GM23338 (cell line): Measurements from ENCODE around the gene BMP3. TPM values are rescaled to one million over a fixed set of nuclear protein-coding genes. Genes with fewer than 3 reads are reported as not detected.

Source experiments
- ATAC-seq: fragments of 200-7000 bp; cut with Tn5 transposase; 3 replicates; pipeline ENCODE4 v1.9.1; 2020
- DNase-seq: peaks from one replicate; pipeline ENCODE4 v3.0.0-alpha.2; 2015; ENCODE audit warnings: low spot score
- H2AFZ ChIP-seq: fragments of 200-600 bp; sonication (generic); 2 replicates; pipeline ENCODE4 v1.8.0; 2016; ENCODE audit warnings: antibody characterized with exemption, mild to moderate bottlenecking, moderate library complexity
- H3F3A ChIP-seq: fragments of 200-600 bp; sonication (generic); replicated peaks from 2 replicates; pipeline ENCODE4 v1.8.0; 2017; ENCODE audit warnings: antibody characterized with exemption, mixed run types, low read depth
- H3K27ac ChIP-seq: fragments of 200-600 bp; sonication (generic); 2 replicates; pipeline ENCODE4 v1.6.1; 2016; ENCODE audit warnings: low read depth
- H3K27me3 ChIP-seq: fragments of 200-600 bp; sonication (generic); 2 replicates; pipeline ENCODE4 v1.8.0; 2016; ENCODE audit warnings: mild to moderate bottlenecking, mixed run types, moderate library complexity; ENCODE audit not compliant: insufficient read depth
- H3K36me3 ChIP-seq: fragments of 200-600 bp; sonication (generic); 2 replicates; pipeline ENCODE4 v1.8.0; 2016; ENCODE audit warnings: mild to moderate bottlenecking; ENCODE audit not compliant: insufficient read depth
- H3K4me1 ChIP-seq: fragments of 200-600 bp; sonication (generic); 2 replicates; pipeline ENCODE4 v1.8.0; 2016; ENCODE audit warnings: mild to moderate bottlenecking, moderate library complexity; ENCODE audit not compliant: insufficient read depth
- H3K4me2 ChIP-seq: fragments of 200-600 bp; sonication (generic); 2 replicates; pipeline ENCODE4 v1.7.1; 2017; ENCODE audit warnings: mixed run types
- H3K4me3 ChIP-seq: fragments of 200-600 bp; sonication (generic); 2 replicates; pipeline ENCODE4 v1.6.1; 2016; ENCODE audit warnings: mixed run types
- H3K79me2 ChIP-seq: fragments of 200-600 bp; sonication (generic); replicated peaks from 2 replicates; pipeline ENCODE4 v1.8.0; 2017; ENCODE audit warnings: mild to moderate bottlenecking; ENCODE audit not compliant: insufficient read depth
- H3K9me2 ChIP-seq: fragments of 200-600 bp; sonication (generic); 2 replicates; pipeline ENCODE4 v1.8.0; 2017; ENCODE audit not compliant: insufficient read depth
- H4K20me1 ChIP-seq: fragments of 200-600 bp; sonication (generic); replicated peaks from 2 replicates; pipeline ENCODE4 v1.8.0; 2017; ENCODE audit warnings: mild to moderate bottlenecking; ENCODE audit not compliant: insufficient read depth
- H3K27ac Mint-ChIP-seq: 2 replicates; pipeline ENCODE4 v1.8.0; 2020; ENCODE audit warnings: inconsistent platforms, mild to moderate bottlenecking, moderate library complexity, mixed read lengths
- H3K27me3 Mint-ChIP-seq: 3 replicates; pipeline ENCODE4 v1.8.0; 2022; ENCODE audit warnings: low read depth, mild to moderate bottlenecking, moderate library complexity, mixed read lengths, inconsistent platforms; ENCODE audit not compliant: insufficient read depth, poor library complexity
- H3K36me3 Mint-ChIP-seq: 3 replicates; pipeline ENCODE4 v1.8.0; 2021; ENCODE audit warnings: low read depth, mild to moderate bottlenecking, inconsistent platforms, moderate library complexity, mixed read lengths
- H3K4me1 Mint-ChIP-seq: 3 replicates; pipeline ENCODE4 v1.8.0; 2020; ENCODE audit warnings: mild to moderate bottlenecking, inconsistent platforms, mixed read lengths
- H3K4me3 Mint-ChIP-seq: 3 replicates; pipeline ENCODE4 v1.8.0; 2021; ENCODE audit warnings: moderate library complexity, mild to moderate bottlenecking, inconsistent platforms, mixed read lengths
- H3K9me3 Mint-ChIP-seq: 3 replicates; pipeline ENCODE4 v1.8.0; 2020; ENCODE audit warnings: moderate library complexity, mild to moderate bottlenecking, inconsistent platforms, mixed read lengths
- EZH2 ChIP-seq: fragments of 200-600 bp; sonication (generic); IDR thresholded peaks from one replicate; pipeline ENCODE4 v1.8.0; 2017; ENCODE audit warnings: antibody characterized with exemption, mild to moderate bottlenecking, low read depth; ENCODE audit not compliant: unreplicated experiment
- EZH2phosphoT487 ChIP-seq: fragments of 200-600 bp; sonication (generic); IDR thresholded peaks from one replicate; pipeline ENCODE4 v1.8.1; 2018; ENCODE audit warnings: antibody characterized with exemption; ENCODE audit not compliant: unreplicated experiment
- JUNB ChIP-seq: IDR thresholded peaks from one replicate; pipeline ENCODE4 v1.6.1; 2016; ENCODE audit warnings: antibody characterized with exemption; ENCODE audit not compliant: unreplicated experiment
- NANOG ChIP-seq: IDR thresholded peaks from 2 replicates; pipeline ENCODE4 v1.6.1; 2016; ENCODE audit warnings: antibody characterized with exemption, borderline replicate concordance
- POLR2AphosphoS5 ChIP-seq: IDR thresholded peaks from 2 replicates; pipeline ENCODE4 v1.6.1; 2016; ENCODE audit warnings: antibody characterized with exemption, low read depth
- STAT1 ChIP-seq: IDR thresholded peaks from one replicate; pipeline ENCODE4 v1.6.1; 2016; ENCODE audit warnings: antibody characterized with exemption; ENCODE audit not compliant: unreplicated experiment
- ZNF114 ChIP-seq: fragments of 250-450 bp; sonication (Bioruptor Pico); IDR thresholded peaks from 2 replicates; pipeline ENCODE4 v1.5.0; 2020; ENCODE audit warnings: mild to moderate bottlenecking, moderate library complexity
- ZNF331 ChIP-seq: fragments of 250-450 bp; sonication (Bioruptor Pico); IDR thresholded peaks from 2 replicates; pipeline ENCODE4 v1.5.0; 2020; ENCODE audit warnings: low read depth, mild to moderate bottlenecking, moderate library complexity
- polyA plus RNA-seq: library from polyadenylated mRNA; unstranded; fragments of >200 nt; fragmentation: Nextera tagmentation; extraction: Ambion mirVana; gene quantifications from 2 replicates; pipeline ENCODE4 v1.2.1, GENCODE V29; 2016
- total RNA-seq: library from RNA; depleted of rRNA; stranded (reverse); fragments of >200 nt; shearing (Covaris generic); gene quantifications from 2 replicates; pipeline ENCODE4 v1.2.3, GENCODE V29; 2014
- TF ChIP-seq, protein P1 (sequence below): fragments of 250-450 bp; sonication (Bioruptor Pico); IDR thresholded peaks from 2 replicates; pipeline ENCODE4 v1.5.0; 2020; ENCODE audit warnings: mild to moderate bottlenecking, moderate library complexity
- TF ChIP-seq, protein P2 (sequence below), 2 experiments: fragments of 200-600 bp in 1 of 2; sonication (generic) in 1 of 2; conservative IDR thresholded peaks; 2 replicates each; pipeline versions ENCODE4 v1.5.1 to v1.6.1; 2016 to 2017; ENCODE audit warnings: antibody characterized with exemption in 2 of 2, low read depth in 2 of 2, mild to moderate bottlenecking in 2 of 2, moderate library complexity in 1 of 2

The BMP3 gene
- total and polyA plus RNA-seq, 2 experiments from 2014 or later: 0.10 TPM; not detected in 1

DNA sequence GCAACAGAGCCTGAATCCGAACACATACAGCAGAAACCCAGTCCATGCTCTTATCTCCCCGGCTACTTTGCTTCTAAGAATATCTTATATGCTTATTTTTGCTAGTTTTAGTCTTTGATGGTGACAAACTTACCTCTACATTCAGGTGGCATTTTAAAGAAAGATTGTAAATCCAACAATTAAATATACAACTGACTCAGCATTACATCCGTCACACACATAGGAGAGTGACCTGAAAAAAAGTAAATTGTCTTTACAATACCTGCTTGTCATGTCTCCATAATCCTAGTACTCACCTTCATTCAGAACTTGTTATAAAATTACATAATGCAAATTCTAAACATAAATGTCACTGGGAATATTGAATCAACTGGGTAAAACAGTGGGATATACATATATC is 30.6 kb upstream of the BMP3 start (continued):
- TF ChIP-seq, protein P1, sequence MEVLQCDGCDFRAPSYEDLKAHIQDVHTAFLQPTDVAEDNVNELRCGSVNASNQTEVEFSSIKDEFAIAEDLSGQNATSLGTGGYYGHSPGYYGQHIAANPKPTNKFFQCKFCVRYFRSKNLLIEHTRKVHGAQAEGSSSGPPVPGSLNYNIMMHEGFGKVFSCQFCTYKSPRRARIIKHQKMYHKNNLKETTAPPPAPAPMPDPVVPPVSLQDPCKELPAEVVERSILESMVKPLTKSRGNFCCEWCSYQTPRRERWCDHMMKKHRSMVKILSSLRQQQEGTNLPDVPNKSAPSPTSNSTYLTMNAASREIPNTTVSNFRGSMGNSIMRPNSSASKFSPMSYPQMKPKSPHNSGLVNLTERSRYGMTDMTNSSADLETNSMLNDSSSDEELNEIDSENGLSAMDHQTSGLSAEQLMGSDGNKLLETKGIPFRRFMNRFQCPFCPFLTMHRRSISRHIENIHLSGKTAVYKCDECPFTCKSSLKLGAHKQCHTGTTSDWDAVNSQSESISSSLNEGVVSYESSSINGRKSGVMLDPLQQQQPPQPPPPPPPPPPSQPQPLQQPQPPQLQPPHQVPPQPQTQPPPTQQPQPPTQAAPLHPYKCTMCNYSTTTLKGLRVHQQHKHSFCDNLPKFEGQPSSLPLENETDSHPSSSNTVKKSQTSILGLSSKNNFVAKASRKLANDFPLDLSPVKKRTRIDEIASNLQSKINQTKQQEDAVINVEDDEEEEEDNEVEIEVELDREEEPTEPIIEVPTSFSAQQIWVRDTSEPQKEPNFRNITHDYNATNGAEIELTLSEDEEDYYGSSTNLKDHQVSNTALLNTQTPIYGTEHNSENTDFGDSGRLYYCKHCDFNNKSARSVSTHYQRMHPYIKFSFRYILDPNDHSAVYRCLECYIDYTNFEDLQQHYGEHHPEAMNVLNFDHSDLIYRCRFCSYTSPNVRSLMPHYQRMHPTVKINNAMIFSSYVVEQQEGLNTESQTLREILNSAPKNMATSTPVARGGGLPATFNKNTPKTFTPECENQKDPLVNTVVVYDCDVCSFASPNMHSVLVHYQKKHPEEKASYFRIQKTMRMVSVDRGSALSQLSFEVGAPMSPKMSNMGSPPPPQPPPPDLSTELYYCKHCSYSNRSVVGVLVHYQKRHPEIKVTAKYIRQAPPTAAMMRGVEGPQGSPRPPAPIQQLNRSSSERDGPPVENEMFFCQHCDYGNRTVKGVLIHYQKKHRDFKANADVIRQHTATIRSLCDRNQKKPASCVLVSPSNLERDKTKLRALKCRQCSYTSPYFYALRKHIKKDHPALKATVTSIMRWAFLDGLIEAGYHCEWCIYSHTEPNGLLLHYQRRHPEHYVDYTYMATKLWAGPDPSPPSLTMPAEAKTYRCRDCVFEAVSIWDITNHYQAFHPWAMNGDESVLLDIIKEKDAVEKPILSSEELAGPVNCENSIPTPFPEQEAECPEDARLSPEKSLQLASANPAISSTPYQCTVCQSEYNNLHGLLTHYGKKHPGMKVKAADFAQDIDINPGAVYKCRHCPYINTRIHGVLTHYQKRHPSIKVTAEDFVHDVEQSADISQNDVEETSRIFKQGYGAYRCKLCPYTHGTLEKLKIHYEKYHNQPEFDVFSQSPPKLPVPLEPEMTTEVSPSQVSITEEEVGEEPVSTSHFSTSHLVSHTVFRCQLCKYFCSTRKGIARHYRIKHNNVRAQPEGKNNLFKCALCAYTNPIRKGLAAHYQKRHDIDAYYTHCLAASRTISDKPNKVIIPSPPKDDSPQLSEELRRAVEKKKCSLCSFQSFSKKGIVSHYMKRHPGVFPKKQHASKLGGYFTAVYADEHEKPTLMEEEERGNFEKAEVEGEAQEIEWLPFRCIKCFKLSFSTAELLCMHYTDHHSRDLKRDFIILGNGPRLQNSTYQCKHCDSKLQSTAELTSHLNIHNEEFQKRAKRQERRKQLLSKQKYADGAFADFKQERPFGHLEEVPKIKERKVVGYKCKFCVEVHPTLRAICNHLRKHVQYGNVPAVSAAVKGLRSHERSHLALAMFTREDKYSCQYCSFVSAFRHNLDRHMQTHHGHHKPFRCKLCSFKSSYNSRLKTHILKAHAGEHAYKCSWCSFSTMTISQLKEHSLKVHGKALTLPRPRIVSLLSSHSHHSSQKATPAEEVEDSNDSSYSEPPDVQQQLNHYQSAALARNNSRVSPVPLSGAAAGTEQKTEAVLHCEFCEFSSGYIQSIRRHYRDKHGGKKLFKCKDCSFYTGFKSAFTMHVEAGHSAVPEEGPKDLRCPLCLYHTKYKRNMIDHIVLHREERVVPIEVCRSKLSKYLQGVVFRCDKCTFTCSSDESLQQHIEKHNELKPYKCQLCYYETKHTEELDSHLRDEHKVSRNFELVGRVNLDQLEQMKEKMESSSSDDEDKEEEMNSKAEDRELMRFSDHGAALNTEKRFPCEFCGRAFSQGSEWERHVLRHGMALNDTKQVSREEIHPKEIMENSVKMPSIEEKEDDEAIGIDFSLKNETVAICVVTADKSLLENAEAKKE: no peak
- TF ChIP-seq NANOG (no peak), POLR2AphosphoS5 (no peak)

- no peaks in the 10 kb centered on the region; the same call in 1 of the 2 replicates for H3K9me2 ChIP-seq
- H3K36me3 ChIP-seq: no peaks in the 10 kb centered on the region
- Mint-ChIP-seq H3K27me3 (peaks cover 3% of the 10 kb centered on the region), H3K4me3 (no peak overlapping the region), H3K4me1 (peaks cover 11% of the 10 kb centered on the region; the same call in 2 of the 3 replicates), H3K36me3 (no peaks in the 10 kb centered on the region; the same call in 2 of the 3 replicates), H3K9me3 (peaks cover 5% of the 10 kb centered on the region; the same call in 1 of the 3 replicates), H3K27ac (no peak overlapping the region)
- no peak overlapping the region for H3K27ac ChIP-seq
- no peaks in the 10 kb centered on the region for H3K79me2 ChIP-seq
- no peak overlapping the region for H3K4me3 ChIP-seq
- no peak overlapping the region for H2AFZ ChIP-seq
- H3K4me1 ChIP-seq: peaks cover 5% of the 10 kb centered on the region; the same call in 1 of the 2 replicates
- no peak overlapping the region for H3K4me2 ChIP-seq
- ATAC-seq (no peak), DNase-seq (no peak)
- H4K20me1 ChIP-seq: no peaks in the 10 kb centered on the region
- no peaks in the 10 kb centered on the region for H3F3A ChIP-seq
- H3K27me3 ChIP-seq: no peaks in the 10 kb centered on the region
- TF ChIP-seq, protein P2, sequence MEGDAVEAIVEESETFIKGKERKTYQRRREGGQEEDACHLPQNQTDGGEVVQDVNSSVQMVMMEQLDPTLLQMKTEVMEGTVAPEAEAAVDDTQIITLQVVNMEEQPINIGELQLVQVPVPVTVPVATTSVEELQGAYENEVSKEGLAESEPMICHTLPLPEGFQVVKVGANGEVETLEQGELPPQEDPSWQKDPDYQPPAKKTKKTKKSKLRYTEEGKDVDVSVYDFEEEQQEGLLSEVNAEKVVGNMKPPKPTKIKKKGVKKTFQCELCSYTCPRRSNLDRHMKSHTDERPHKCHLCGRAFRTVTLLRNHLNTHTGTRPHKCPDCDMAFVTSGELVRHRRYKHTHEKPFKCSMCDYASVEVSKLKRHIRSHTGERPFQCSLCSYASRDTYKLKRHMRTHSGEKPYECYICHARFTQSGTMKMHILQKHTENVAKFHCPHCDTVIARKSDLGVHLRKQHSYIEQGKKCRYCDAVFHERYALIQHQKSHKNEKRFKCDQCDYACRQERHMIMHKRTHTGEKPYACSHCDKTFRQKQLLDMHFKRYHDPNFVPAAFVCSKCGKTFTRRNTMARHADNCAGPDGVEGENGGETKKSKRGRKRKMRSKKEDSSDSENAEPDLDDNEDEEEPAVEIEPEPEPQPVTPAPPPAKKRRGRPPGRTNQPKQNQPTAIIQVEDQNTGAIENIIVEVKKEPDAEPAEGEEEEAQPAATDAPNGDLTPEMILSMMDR (conservative IDR thresholded peaks at IDR 0.05; ENCODE audit: low read depth in 2 of 2): no peak
- no peak for TF ChIP-seq POLR2AphosphoS5
- TF ChIP-seq EZH2: no peak
- TF ChIP-seq STAT1: no peak
- TF ChIP-seq JUNB: no peak
- no peak for TF ChIP-seq ZNF331 (CRISPR knock-in tag)
- no peak for TF ChIP-seq NANOG
- no peak for TF ChIP-seq ZNF114 (CRISPR knock-in tag)
- TF ChIP-seq EZH2phosphoT487: no peak
Observed at GRCh38 chr4:81003597-81004111, 26.9 kb upstream of the BMP3 start.
